Kasumi-1 (cell line): ENCODE results near the gene MRFAP1L1.
A peak's percentile ranks its signal among the peaks of the same experiment; 100 is the strongest.

Experiments used
- DNase-seq, 2 experiments: peaks; one replicate each; lab custom pipeline; 2025; lab: John Stamatoyannopoulos, UW

The MRFAP1L1 gene

DNA sequence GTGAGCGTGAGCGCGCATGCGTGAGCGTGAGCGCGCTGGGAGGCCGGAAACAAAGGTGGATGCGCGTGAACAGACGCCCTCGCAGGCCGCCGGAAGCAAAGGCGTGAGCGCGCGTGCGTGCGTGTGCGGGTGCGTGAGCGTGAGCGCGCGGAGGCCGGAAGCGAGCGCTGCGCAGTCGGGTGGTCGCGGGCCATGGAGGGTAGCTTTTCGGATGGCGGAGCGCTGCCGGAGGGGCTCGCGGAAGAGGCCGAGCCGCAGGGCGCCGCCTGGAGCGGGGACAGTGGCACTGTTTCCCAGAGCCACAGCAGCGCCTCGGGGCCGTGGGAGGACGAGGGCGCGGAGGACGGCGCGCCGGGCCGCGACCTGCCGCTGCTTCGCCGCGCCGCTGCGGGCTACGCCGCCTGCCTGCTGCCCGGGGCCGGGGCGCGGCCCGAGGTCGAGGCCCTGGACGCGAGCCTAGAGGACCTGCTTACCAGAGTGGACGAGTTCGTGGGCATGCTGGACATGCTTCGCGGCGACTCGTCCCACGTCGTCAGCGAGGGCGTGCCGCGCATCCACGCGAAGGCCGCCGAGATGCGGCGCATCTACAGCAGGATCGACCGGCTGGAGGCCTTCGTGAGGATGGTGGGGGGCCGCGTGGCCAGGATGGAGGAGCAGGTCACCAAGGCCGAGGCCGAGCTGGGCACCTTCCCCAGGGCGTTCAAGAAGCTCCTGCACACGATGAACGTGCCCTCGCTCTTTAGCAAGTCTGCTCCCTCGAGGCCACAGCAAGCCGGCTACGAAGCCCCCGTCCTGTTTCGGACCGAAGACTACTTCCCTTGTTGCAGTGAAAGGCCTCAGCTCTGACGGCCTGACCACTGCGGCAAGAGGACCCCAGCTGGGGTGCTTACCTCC lies 6.6 kb upstream of the MRFAP1L1 start, which contains the start of gene BLOC1S4:
Gene BLOC1S4, plus strand, starts transcription at position 157 of the 894 bp plus-strand sequence. Its CDS starts 36 bp downstream, at position 193.
- peak; percentile 84 to 85 for DNase-seq

DNA sequence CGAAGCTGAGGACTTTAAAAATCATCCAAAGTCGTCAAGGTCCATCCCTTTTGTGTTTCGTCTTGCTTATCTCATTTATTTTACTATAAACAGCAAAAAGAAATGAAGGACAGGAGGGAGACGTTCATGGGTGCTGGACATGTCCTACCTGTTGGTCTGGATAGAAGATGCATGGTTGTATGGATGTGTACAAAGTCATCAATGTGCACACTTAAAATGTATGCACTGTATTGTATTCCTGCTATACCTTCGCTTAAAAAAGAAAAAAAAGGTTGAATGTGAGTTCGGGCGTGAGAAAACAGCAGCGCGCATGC lies 6.0 kb upstream of the MRFAP1L1 start:
- DNase-seq = no peak

DNA sequence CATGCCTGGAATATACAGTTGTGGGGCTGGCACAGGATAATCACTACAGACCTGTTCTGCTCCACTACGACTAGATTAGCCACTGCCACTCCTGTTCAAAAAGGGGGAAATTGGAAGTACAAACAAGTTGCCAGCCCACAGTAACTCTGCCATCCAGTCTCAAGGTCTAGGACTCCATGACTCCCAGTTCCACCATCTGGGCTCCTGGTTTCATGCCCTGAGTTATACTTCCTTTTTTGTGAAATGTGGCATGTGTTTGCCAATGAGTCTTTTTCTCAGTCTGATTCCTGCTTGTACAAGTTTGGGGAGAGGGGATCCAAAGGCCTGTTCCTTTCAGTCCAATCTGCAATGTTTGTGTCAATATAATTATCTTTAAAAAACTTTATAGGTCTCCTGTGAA lies 5.3 kb upstream of the MRFAP1L1 start:
- DNase-seq = peak in 1 of 2 experiments; percentile 11

DNA sequence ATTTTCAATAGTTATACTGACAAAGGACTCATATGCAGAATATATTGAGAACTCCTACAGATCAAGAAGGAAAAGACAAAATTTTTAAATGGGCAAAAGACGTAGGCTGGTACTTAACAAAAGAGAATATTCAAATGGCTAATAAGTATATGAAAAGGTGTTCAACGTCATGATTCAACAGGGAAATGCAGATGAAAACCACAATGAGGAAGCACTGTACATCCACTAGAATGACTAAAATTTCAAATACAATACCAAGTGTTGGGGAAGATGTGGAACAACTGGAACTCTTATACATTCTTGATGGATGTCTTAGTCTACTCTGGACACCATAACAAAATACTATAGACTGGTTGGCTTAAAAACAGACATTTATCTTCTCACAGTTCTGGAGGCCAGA lies 1.3 kb upstream of the MRFAP1L1 start:
- DNase-seq = peak; percentile 29 to 42

DNA sequence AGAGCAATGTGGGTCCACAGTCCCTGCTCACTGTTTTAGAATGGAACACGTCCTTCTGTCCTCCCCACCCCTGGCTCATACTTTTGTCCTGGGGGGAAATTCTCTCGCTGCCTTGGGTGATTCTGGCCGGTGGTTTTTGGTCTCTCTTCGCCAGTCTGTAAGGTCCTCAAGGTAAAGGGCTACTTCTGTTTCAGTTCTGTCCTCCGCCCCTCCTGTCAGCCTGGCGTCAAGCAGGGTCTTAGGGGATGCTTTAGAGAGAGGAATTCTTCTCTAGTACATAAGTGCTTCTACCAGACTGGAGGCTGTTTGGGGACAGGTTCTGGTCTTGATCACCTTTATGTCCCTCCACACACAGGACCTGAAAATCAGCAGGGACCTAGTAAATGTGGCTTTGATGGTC lies 617 bp upstream of the MRFAP1L1 start:
- peak in 1 of 2 experiments; percentile 22 for DNase-seq

GRCh38 chr4:6706173-6706572 lies 3.5 kb downstream of the MRFAP1L1 start:
- no peak for DNase-seq

DNA sequence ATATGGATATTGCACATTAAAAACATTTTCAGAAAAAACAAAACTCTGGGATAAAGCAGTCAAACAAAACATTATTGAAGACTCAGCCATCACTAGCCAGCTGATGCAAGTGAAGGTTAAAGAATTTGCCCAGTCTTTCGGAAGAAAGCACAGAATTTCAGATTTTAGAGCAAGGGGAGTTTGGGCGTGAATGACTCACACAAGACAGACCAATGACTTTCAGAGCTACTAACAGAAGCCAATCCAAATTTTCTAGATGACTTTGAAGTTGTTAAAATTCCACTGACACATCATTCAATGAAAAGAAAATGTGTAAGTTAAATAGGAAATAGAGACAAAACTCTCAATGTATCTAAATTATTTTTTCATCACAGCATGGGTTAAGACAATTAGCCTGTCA lies 4.0 kb downstream of the MRFAP1L1 start:
- DNase-seq = no peak

- no peak for DNase-seq
Observed at GRCh38 chr4:6703786-6704185, 5.9 kb downstream of the MRFAP1L1 start.

GRCh38 chr4:6702761-6703160 lies 6.9 kb downstream of the MRFAP1L1 start:
- DNase-seq = no peak

GRCh38 chr4:6701371-6701770 lies 8.3 kb downstream of the MRFAP1L1 start:
- DNase-seq = peak in 1 of 2 experiments; percentile 16

DNA sequence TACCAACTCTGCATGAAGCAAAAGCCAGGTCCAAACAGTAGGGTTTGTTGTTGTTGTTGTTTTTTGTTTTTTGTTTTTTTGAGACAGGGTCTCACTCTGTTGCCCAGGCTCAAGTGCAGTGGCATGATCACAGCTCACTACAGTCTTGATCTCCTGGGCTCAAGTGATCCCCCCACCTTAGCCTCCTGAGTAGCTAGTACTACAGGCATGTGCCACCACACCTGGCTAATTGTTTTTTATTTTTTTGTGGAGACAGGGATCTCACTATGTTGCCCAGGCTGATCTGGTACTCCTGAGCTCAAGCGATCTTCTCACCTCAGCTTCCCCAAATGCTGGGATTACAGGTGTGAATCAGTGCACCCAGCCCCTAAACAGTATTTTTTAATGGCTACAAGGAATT lies 9.8 kb downstream of the MRFAP1L1 start:
- no peak for DNase-seq

- no peak for DNase-seq
Observed at GRCh38 chr4:6699388-6699787, 10.3 kb downstream of the MRFAP1L1 start.

- DNase-seq = no peak
Observed at GRCh38 chr4:6697131-6697530, 12.5 kb downstream of the MRFAP1L1 start.

DNA sequence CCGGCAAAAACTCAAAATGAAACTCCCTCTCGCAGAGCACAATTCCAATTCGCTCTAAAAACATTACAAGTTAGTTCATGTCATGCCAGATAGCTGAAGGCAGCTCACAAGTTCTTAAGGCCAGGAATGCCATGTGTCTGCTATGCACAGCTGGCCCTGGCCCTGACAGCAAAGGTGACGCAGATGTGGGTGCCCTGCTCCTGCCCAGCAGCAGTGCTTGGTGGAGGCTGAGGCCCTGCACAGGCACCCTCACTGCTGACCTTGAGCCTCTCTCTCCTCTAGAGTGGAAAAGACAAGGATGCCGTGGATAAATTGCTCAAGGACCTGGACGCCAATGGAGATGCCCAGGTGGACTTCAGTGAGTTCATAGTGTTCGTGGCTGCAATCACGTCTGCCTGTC lies 13.1 kb downstream of the MRFAP1L1 start:
- no peak for DNase-seq

- DNase-seq = peak; percentile 43 to 57
Observed at GRCh38 chr4:6695660-6696610, 13.7 kb downstream of the MRFAP1L1 start.

- DNase-seq = peak; percentile 37 to 53
Observed at GRCh38 chr4:6694177-6694901, 15.3 kb downstream of the MRFAP1L1 start.

DNA sequence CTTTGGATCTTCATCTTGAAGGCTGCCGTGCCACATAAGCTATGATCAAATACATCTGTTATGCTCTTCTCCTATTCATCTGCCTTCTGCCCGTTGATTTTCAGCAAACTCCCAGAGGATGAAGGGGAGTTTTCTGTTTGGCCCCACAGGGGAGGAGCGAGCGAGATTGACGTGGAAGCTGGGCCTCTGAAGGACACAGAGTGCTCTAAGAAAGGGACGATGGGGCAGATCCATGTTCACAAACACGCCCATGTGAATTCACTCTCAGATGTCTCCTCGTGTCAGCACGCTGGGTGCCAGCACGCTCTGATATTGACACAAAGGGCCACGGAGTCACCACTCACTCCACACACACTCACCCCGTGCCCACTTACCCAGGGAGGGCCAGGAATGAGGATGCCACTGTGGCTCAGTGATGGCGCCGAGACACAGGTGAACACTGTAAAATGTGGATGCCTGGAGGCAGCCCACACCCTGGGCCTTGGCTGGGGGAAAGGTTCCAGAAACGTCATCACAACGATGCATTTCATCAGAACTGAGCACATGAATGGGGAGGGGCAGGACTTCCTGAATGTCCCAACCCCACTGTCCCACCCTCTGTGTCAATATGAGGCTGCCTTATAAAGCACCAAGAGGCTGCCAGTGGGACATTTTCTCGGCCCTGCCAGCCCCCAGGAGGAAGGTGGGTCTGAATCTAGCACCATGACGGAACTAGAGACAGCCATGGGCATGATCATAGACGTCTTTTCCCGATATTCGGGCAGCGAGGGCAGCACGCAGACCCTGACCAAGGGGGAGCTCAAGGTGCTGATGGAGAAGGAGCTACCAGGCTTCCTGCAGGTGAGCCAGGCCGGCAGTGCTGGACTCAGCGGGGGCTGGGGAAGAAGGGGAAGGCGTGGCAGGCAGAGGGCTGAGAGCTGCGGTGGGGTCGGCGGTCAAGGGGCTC lies 16.2 kb downstream of the MRFAP1L1 start, which contains the start of gene S100P:
Gene S100P, plus strand, starts transcription at position 648 of the 946 bp plus-strand sequence. Its CDS starts 55 bp downstream, at position 703.
- no peak for DNase-seq

DNA sequence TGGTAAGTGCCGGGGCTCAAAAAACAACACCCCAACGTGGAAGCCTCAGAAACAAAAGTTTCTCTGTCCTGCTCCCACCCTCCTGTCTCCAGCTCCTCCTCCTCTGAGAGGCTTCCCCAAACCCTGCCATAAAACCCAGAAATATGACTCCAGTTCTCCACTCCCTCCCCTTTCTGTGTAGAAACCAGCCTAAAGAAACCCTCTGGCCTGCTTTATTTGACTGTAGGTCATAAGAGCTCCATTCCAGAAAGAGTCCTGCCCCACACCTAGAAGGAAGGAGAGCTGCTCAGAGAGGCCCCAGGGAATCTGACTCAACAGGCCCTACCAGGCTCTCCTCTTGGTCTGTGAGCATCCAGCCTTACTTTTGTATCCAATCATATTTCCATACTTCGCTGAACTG lies 16.9 kb downstream of the MRFAP1L1 start:
- peak; percentile 74 to 75 for DNase-seq

GRCh38 chr4:6692379-6692778 lies 17.3 kb downstream of the MRFAP1L1 start:
- no peak for DNase-seq

GRCh38 chr4:6689506-6689960 lies 20.1 kb downstream of the MRFAP1L1 start:
- DNase-seq = no peak
